ENCODE results near the gene GNAT1.

The GNAT1 gene

GRCh38 chr3:50162034-50162883 is 29.2 kb upstream of the GNAT1 start:
- DNase-seq (ENCODE audit: low read depth in 3 of 3, low spot score in 1 of 3), result no peak

- DNase-seq (ENCODE audit: low read depth in 3 of 3, low spot score in 1 of 3), result no peak
Observed at GRCh38 chr3:50163572-50164455, 27.6 kb upstream of the GNAT1 start.

GRCh38 chr3:50164481-50164880 is 26.9 kb upstream of the GNAT1 start:
- DNase-seq (ENCODE audit: low read depth in 3 of 3, low spot score in 1 of 3), result no peak

GRCh38 chr3:50164984-50165909 is 26.2 kb upstream of the GNAT1 start:
- DNase-seq (ENCODE audit: low read depth in 3 of 3, low spot score in 1 of 3), result no peak

- no peak for DNase-seq (ENCODE audit: low read depth in 3 of 3, low spot score in 1 of 3)
Observed at GRCh38 chr3:50165910-50166538, 25.4 kb upstream of the GNAT1 start.

GRCh38 chr3:50166620-50167019 is 24.8 kb upstream of the GNAT1 start:
- no peak for DNase-seq (ENCODE audit: low read depth in 3 of 3, low spot score in 1 of 3)

- no peak for DNase-seq (ENCODE audit: low read depth in 3 of 3, low spot score in 1 of 3)
Observed at GRCh38 chr3:50167069-50167840, 24.2 kb upstream of the GNAT1 start.

GRCh38 chr3:50167841-50168209 is 23.6 kb upstream of the GNAT1 start:
- DNase-seq (ENCODE audit: low read depth in 3 of 3, low spot score in 1 of 3), result no peak

- DNase-seq (ENCODE audit: low read depth in 3 of 3, low spot score in 1 of 3), result no peak
Observed at GRCh38 chr3:50168388-50168787, 23.0 kb upstream of the GNAT1 start.

- no peak for DNase-seq (ENCODE audit: low read depth in 3 of 3, low spot score in 1 of 3)
Observed at GRCh38 chr3:50168791-50169190, 22.6 kb upstream of the GNAT1 start.

- DNase-seq (ENCODE audit: low read depth in 3 of 3, low spot score in 1 of 3), result no peak
Observed at GRCh38 chr3:50169232-50169832, 22.1 kb upstream of the GNAT1 start.

- no peak for DNase-seq (ENCODE audit: low read depth in 3 of 3, low spot score in 1 of 3)
Observed at GRCh38 chr3:50169858-50170257, 21.6 kb upstream of the GNAT1 start.

GRCh38 chr3:50170689-50171088 is 20.7 kb upstream of the GNAT1 start:
- no peak for DNase-seq (ENCODE audit: low read depth in 3 of 3, low spot score in 1 of 3)

- no peak for DNase-seq (ENCODE audit: low read depth in 3 of 3, low spot score in 1 of 3)
Observed at GRCh38 chr3:50171540-50172301, 19.7 kb upstream of the GNAT1 start.

GRCh38 chr3:50172626-50173220 is 18.7 kb upstream of the GNAT1 start:
- no peak for DNase-seq (ENCODE audit: low read depth in 3 of 3, low spot score in 1 of 3)

- no peak for DNase-seq (ENCODE audit: low read depth in 3 of 3, low spot score in 1 of 3)
Observed at GRCh38 chr3:50173685-50174516, 17.5 kb upstream of the GNAT1 start.

GRCh38 chr3:50174517-50174895 is 16.9 kb upstream of the GNAT1 start:
- DNase-seq (ENCODE audit: low read depth in 3 of 3, low spot score in 1 of 3), result no peak
